Brain microvascular endothelial cell (primary cell): ENCODE data around the gene SLC22A9.

Experiments
- DNase-seq: peaks from one replicate; pipeline ENCODE4 v3.0.0-alpha.2; 2020
- H3K27ac ChIP-seq: fragments of 250-450 bp; sonication (Bioruptor Pico); 2 replicates; pipeline ENCODE4 v1.5.1; 2020; ENCODE audit warnings: mild to moderate bottlenecking, moderate library complexity
- H3K27me3 ChIP-seq: fragments of 250-450 bp; sonication (Bioruptor Pico); replicated peaks from 2 replicates; pipeline ENCODE4 v1.5.1; 2020; ENCODE audit warnings: mild to moderate bottlenecking
- H3K36me3 ChIP-seq: fragments of 250-450 bp; sonication (Bioruptor Pico); replicated peaks from 2 replicates; pipeline ENCODE4 v1.5.1; 2020; ENCODE audit warnings: mild to moderate bottlenecking
- H3K4me3 ChIP-seq: 2 replicates; pipeline ENCODE4 v1.5.1; 2011; ENCODE audit warnings: low read depth, mild to moderate bottlenecking, control low read depth, low read length, moderate library complexity
- in situ Hi-C: cut with HindIII; loops from 2 replicates; pipeline ENCODE4 v1.10.0; 2017; ENCODE audit warnings: low sequenced_read_pairs, low pct_ligation_motif_present
- TF ChIP-seq, protein P1 (sequence below): IDR thresholded peaks from 2 replicates; pipeline ENCODE4 v1.5.1; 2011; ENCODE audit warnings: low read depth, mild to moderate bottlenecking, moderate library complexity, low read length, control low read depth, inconsistent platforms; ENCODE audit errors: missing control alignments

Gene SLC22A9

DNA sequence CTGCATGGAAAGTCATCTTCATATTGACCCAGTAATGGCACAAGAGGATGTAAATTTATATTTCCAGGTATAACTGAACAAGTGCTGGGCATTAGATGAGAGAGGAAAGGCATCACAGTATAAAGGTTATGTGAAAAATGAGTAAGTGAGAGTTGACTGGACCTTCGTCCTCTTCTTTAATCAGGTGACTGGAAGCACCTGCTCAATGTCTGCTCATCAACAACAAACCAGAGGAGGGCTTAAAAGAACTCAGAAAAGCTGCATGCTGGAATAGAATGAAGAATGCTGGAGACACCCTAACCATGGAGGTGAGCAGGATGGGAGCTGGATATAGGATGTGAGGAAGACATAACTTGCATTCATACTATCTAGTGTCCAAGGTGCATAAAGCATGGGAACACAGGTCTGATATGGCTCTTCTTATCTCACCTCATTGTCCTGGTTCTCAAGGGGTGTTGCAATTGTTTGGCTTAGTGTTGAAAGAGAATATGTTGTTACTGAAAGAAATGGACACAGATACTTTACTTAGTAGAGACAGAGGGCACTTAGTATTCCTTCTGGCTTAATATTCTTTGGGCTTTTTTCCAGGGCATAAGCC, 7.3 kb upstream of the SLC22A9 start:
- Histone ChIP-seq H3K27me3 (no peaks in the 10 kb centered on the region), H3K36me3 (no peaks in the 10 kb centered on the region), H3K27ac (no peak overlapping the region), H3K4me3 (no peak overlapping the region)
- in situ Hi-C loops: no loop called here
- DNase-seq: no peak
- TF ChIP-seq, protein P1, sequence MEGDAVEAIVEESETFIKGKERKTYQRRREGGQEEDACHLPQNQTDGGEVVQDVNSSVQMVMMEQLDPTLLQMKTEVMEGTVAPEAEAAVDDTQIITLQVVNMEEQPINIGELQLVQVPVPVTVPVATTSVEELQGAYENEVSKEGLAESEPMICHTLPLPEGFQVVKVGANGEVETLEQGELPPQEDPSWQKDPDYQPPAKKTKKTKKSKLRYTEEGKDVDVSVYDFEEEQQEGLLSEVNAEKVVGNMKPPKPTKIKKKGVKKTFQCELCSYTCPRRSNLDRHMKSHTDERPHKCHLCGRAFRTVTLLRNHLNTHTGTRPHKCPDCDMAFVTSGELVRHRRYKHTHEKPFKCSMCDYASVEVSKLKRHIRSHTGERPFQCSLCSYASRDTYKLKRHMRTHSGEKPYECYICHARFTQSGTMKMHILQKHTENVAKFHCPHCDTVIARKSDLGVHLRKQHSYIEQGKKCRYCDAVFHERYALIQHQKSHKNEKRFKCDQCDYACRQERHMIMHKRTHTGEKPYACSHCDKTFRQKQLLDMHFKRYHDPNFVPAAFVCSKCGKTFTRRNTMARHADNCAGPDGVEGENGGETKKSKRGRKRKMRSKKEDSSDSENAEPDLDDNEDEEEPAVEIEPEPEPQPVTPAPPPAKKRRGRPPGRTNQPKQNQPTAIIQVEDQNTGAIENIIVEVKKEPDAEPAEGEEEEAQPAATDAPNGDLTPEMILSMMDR: no peak

DNA sequence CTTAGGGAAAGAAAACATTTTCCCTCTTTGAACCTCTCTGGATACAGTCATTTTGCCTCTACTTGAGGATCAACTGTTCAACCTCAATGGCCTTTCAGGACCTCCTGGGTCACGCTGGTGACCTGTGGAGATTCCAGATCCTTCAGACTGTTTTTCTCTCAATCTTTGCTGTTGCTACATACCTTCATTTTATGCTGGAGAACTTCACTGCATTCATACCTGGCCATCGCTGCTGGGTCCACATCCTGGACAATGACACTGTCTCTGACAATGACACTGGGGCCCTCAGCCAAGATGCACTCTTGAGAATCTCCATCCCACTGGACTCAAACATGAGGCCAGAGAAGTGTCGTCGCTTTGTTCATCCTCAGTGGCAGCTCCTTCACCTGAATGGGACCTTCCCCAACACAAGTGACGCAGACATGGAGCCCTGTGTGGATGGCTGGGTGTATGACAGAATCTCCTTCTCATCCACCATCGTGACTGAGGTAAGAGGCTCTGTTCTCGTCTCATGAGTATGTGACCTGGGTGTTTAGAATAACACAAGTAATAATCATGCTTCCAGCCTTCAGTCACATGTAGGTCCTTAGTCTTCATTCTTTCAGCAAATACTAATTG, 495 bp downstream of the SLC22A9 start:
- TF ChIP-seq, protein P1: no peak
- no peaks in the 10 kb centered on the region for H3K27me3 ChIP-seq
- no peak overlapping the region for H3K27ac ChIP-seq
- no peak overlapping the region for H3K4me3 ChIP-seq
- in situ Hi-C loops: no loop called here
- DNase-seq: no peak
- H3K36me3 ChIP-seq: no peaks in the 10 kb centered on the region

DNA sequence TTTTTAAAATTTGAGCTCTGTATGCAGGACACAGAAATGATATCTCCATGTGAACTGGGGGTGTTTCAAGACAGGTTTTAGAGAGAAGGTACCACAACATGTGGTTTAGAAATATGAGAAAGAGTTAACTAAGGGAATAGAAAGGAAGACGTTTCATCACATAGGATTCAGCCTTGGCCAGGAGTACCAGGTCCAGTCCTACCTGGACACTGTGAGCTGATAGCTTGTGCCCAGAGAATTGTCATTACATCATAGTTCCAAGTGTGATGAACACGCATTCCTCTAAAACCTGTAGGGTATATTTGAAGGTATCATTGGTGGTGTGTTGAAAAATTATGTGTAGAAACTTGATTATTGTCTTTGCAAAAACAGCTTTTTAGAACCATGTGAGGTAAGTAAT, 1.8 kb downstream of the SLC22A9 start:
- in situ Hi-C loops: no loop called here
- TF ChIP-seq, protein P1: no peak
- no peak for DNase-seq
- H3K4me3 ChIP-seq: no peak overlapping the region
- H3K27me3 ChIP-seq: no peaks in the 10 kb centered on the region
- no peak overlapping the region for H3K27ac ChIP-seq
- no peaks in the 10 kb centered on the region for H3K36me3 ChIP-seq

- Histone ChIP-seq H3K36me3 (no peaks in the 10 kb centered on the region), H3K4me3 (no peak overlapping the region), H3K27ac (no peak overlapping the region), H3K27me3 (no peaks in the 10 kb centered on the region)
- no peak for DNase-seq
- TF ChIP-seq, protein P1: no peak
- in situ Hi-C loops: no loop called here
These were observed 5.8 kb downstream of the SLC22A9 start for GRCh38 chr11:63375434-63375833.

DNA sequence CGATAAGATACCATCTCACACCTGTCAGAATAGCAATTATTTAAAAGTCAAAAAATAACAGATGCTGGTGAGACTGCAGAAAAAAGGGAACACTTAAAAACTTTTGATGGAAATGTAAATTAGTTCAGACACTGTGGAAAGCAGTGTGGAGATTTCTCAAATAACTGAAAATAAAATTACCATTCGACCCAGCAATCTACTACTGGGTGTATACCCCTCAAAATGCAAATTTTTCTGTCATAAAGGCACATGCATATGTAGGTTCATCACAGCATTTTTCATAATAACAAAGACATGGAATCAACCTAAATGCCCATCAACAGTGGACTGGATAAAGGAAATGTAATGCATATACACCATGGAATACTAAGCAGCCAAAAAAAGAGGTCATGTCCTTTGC, 10.5 kb downstream of the SLC22A9 start:
- H3K27me3 ChIP-seq: no peaks in the 10 kb centered on the region
- H3K27ac ChIP-seq: no peak overlapping the region
- no peak for DNase-seq
- TF ChIP-seq, protein P1: no peak
- H3K36me3 ChIP-seq: no peaks in the 10 kb centered on the region
- in situ Hi-C loops: no loop called here
- no peak overlapping the region for H3K4me3 ChIP-seq

- Histone ChIP-seq H3K27me3 (no peaks in the 10 kb centered on the region), H3K4me3 (no peak overlapping the region), H3K27ac (no peak overlapping the region), H3K36me3 (no peaks in the 10 kb centered on the region)
- TF ChIP-seq, protein P1: no peak
- no peak for DNase-seq
- in situ Hi-C loops: no loop called here
These were observed 26.1 kb downstream of the SLC22A9 start for GRCh38 chr11:63395697-63396096.
